Left renal cortex interstitium (tissue), 4 donors: ENCODE results near the gene CDH1. TPM values are rescaled to one million over a fixed set of nuclear protein-coding genes. Genes with fewer than 3 reads are reported as not detected.
A peak's percentile ranks its signal among the peaks of the same experiment; 100 is the strongest.

Experiments used
- DNase-seq, 4 donors: peaks; one replicate each; pipeline ENCODE4 v3.0.0-alpha.2; 2013; ENCODE audit warnings: low read depth in 4 of 4, low spot score in 2 of 4, missing footprints in 1 of 4
- polyA plus RNA-seq, 4 donors: library from polyadenylated mRNA; unstranded; fragments of 120-200 nt; gene quantifications; one replicate each; pipeline ENCODE4 v1.2.1, GENCODE V29; 2013; ENCODE audit not compliant: insufficient read length in 4 of 4

CDH1 gene
- polyA plus RNA-seq, 4 donors, result 91.0 to 108 (median 99.4) TPM

GRCh38 chr16:68843482-68844210 lies 106.6 kb downstream of the CDH1 start, which contains the start of gene TANGO6:
TANGO6 (plus strand) TSS chr16:68843531; CDS start chr16:68843618, 87 bp downstream.
- DNase-seq, result peak in 3 of 4 donors; percentile 72 to 83 (median 73)

- no peak for DNase-seq
Observed at GRCh38 chr16:68844211-68844564, 107.1 kb downstream of the CDH1 start.

- DNase-seq, result no peak
Observed at GRCh38 chr16:68848786-68849185, 111.7 kb downstream of the CDH1 start.

- no peak for DNase-seq
Observed at GRCh38 chr16:68850481-68850880, 113.4 kb downstream of the CDH1 start.

- DNase-seq, result no peak
Observed at GRCh38 chr16:68851601-68852000, 114.5 kb downstream of the CDH1 start.

- DNase-seq, result no peak
Observed at GRCh38 chr16:68857479-68857878, 120.4 kb downstream of the CDH1 start.

GRCh38 chr16:68859828-68860227 lies 122.7 kb downstream of the CDH1 start:
- DNase-seq, result no peak

GRCh38 chr16:68860978-68861892 lies 124.1 kb downstream of the CDH1 start:
- no peak for DNase-seq

GRCh38 chr16:68866933-68867332 lies 129.8 kb downstream of the CDH1 start:
- DNase-seq, result no peak

- DNase-seq, result no peak
Observed at GRCh38 chr16:68869492-68870088, 132.5 kb downstream of the CDH1 start.

- no peak for DNase-seq
Observed at GRCh38 chr16:68873635-68874471, 136.8 kb downstream of the CDH1 start.

GRCh38 chr16:68875871-68876270 lies 138.8 kb downstream of the CDH1 start:
- no peak for DNase-seq

GRCh38 chr16:68883685-68884084 lies 146.6 kb downstream of the CDH1 start:
- DNase-seq, result no peak

- no peak for DNase-seq
Observed at GRCh38 chr16:68884401-68884800, 147.3 kb downstream of the CDH1 start.

Other genes starting within 250 kb of the CDH1 start
- gene ZFP90, start 198.0 kb upstream of the CDH1 start, polyA plus RNA-seq, result 10 to 100 TPM; 35.8 to 46.4 (median 41.4) TPM
- gene CDH3, start 92.0 kb upstream of the CDH1 start, polyA plus RNA-seq, result 10 to 100 TPM; 59.6 to 67.4 (median 62.9) TPM
- gene TANGO6, start 106.2 kb downstream of the CDH1 start, polyA plus RNA-seq, result 1 to 10 TPM; 6.4 to 7.9 (median 6.9) TPM